ENCODE results near the gene SERPINB3. TPM values are rescaled to one million over a fixed set of nuclear protein-coding genes. Genes with fewer than 3 reads are reported as not detected.

Gene SERPINB3
- total RNA-seq, 4 donors from 2014 or later, result 7.3 to 66.5 (median 15.8) TPM

DNA sequence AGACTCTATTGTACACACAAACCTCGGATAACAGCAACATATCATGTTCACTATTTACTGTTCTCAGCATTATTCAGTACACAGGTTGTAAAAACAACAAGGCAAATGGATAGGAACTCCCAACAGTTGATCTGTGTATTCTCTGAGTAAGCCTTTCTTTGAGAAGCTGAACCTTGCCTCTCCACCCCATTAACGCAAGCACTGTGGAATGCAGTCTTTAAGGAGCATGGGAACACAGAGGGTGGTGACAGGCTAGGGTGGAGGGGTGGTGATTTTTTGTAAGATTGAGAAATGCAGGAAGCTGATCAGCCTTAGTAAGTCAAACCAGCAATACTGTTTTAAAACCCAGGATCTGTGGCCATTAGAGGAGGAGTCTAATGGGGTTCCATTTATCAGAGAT is 21.5 kb upstream of the SERPINB3 start:
- no peak overlapping the region for H3K4me3 ChIP-seq (ENCODE audit: low read depth, poor library complexity, severe bottlenecking)
- DNase-seq (ENCODE audit: low spot score in 2 of 2), result no peak
- no peak for TF ChIP-seq POLR2A (IDR thresholded peaks at IDR 0.05)
- TF ChIP-seq, protein P1, sequence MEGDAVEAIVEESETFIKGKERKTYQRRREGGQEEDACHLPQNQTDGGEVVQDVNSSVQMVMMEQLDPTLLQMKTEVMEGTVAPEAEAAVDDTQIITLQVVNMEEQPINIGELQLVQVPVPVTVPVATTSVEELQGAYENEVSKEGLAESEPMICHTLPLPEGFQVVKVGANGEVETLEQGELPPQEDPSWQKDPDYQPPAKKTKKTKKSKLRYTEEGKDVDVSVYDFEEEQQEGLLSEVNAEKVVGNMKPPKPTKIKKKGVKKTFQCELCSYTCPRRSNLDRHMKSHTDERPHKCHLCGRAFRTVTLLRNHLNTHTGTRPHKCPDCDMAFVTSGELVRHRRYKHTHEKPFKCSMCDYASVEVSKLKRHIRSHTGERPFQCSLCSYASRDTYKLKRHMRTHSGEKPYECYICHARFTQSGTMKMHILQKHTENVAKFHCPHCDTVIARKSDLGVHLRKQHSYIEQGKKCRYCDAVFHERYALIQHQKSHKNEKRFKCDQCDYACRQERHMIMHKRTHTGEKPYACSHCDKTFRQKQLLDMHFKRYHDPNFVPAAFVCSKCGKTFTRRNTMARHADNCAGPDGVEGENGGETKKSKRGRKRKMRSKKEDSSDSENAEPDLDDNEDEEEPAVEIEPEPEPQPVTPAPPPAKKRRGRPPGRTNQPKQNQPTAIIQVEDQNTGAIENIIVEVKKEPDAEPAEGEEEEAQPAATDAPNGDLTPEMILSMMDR (IDR thresholded peaks at IDR 0.05), result no peak
- WGBS, 2 donors, result 36 to 37% methylated on average over 2 of the region's 2 CpGs
- intact Hi-C loops (cut with DNase I; ENCODE audit: low total_unique reads), result no loop called here

DNA sequence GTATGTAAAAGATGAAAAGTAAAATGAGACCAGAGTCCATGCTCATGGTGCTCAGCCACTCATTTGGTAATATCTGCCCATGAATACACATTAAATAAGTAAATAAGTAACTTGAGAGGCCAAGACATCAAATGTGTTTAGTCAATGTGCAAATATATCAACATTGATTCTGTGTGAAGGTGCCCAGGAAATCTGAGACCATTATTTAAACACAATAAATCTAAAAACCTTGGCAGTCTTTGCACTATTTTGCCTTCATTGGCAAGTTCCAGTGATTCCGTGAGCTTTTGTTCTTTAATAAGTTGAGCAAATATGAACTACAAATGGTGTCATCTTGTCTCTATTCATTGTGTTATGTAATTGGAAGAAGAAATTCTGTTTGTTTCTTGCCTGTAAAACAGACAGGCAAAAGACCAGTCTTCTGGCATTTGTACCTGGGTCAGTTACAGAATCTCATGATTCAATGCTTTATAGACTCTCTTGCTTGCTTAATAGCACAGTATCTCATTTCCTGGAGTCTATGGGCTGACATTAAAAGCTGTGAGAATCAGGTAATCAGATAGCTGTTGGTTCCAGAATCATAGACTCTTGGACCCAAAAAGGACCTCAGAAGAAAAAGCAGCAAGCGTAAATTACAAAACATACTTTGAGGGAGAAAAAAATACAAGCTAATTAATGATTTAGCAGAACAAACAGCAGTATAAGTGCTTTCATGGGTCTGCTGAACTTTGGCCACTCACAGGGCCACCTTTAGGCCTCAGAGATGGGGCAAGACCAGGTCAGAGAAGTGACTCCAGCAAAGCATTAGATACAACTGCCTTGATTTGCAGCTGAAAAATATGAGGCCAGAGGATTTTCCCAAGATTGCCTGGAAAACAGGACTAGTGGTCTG is 20.0 kb upstream of the SERPINB3 start:
- DNase-seq (ENCODE audit: low spot score in 2 of 2), result no peak
- TF ChIP-seq, protein P1 (IDR thresholded peaks at IDR 0.05), result no peak
- intact Hi-C loops (cut with DNase I; ENCODE audit: low total_unique reads), result no loop called here
- 82 to 95% methylated on average over 2 of the region's 2 CpGs for WGBS, 2 donors
- H3K4me3 ChIP-seq (ENCODE audit: low read depth, poor library complexity, severe bottlenecking), result no peak overlapping the region

DNA sequence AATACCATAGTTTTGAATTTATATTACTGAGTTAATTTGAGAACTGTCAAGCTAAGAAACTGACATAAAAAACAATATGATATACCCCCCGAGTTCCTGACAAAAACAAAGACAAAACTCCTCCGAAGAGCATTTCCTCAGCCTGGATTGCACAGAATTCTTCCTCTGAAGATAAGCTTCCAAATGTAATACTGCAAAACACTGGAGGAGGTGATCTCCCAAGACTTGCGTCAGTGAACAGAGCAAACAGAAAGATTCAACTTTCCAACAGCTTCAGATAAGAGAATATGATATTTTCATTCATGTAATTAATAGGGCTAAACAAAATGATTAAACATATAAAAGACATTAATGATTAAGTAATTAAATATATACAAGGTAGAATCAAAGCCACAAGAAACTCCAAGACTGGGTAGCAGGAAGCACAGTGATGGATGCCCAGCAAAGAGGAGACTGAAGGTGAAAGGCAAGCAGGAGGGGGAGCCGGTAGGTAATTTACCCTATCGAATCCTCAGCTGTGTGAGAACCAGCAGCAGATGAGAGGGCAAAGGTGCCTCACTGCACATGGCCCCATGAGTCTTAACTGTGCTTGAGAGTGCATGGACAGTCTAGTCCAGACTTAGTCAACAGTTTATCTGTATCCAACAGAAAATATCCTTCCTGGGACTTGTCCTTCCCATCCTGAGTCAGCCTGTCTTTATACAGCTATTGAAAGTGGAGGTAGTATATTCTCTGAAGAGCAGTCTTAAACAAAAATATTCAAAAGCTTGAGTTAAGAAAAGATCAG is 18.3 kb upstream of the SERPINB3 start:
- DNase-seq (ENCODE audit: low spot score in 2 of 2), result no peak
- H3K4me3 ChIP-seq (ENCODE audit: low read depth, poor library complexity, severe bottlenecking), result no peak overlapping the region
- TF ChIP-seq, protein P1 (IDR thresholded peaks at IDR 0.05), result no peak
- TF ChIP-seq POLR2A (IDR thresholded peaks at IDR 0.05), result no peak
- intact Hi-C loops (cut with DNase I; ENCODE audit: low total_unique reads), result no loop called here
- WGBS, 2 donors, result 81 to 85% methylated on average over 5 of the region's 5 CpGs

- no peak for TF ChIP-seq POLR2A (IDR thresholded peaks at IDR 0.05)
- TF ChIP-seq, protein P1 (IDR thresholded peaks at IDR 0.05), result no peak
- 42 to 49% methylated on average over 5 of the region's 5 CpGs for WGBS, 2 donors
- DNase-seq (ENCODE audit: low spot score in 2 of 2), result no peak
- intact Hi-C loops (cut with DNase I; ENCODE audit: low total_unique reads), result no loop called here
- no peak overlapping the region for H3K4me3 ChIP-seq (ENCODE audit: low read depth, poor library complexity, severe bottlenecking)
Observed at GRCh38 chr18:63677500-63678225, 16.0 kb upstream of the SERPINB3 start.

GRCh38 chr18:63676526-63677323 is 15.0 kb upstream of the SERPINB3 start:
- WGBS, 2 donors, result 37% methylated on average over 5 of the region's 5 CpGs

More at GRCh38 chr18:63676526-63677323, 15.0 kb upstream of the SERPINB3 start:
- no peak overlapping the region for H3K4me3 ChIP-seq (ENCODE audit: low read depth, poor library complexity, severe bottlenecking)
- no peak for DNase-seq (ENCODE audit: low spot score in 2 of 2)
- TF ChIP-seq POLR2A (IDR thresholded peaks at IDR 0.05), result no peak
- TF ChIP-seq, protein P1 (IDR thresholded peaks at IDR 0.05), result no peak
- intact Hi-C loops (cut with DNase I; ENCODE audit: low total_unique reads), result no loop called here
